OCI-M1 (cell line): Measurements from ENCODE around the gene DIABLO.
A peak's percentile ranks its signal among the peaks of the same experiment; 100 is the strongest.
"Not testable (repeated sequence)": the region's sequence is repeated elsewhere in the genome, so short reads cannot be mapped to it uniquely, and the experiment has no call there.

Experiments
- DNase-seq: peaks from one replicate; lab custom pipeline; 2025; lab: John Stamatoyannopoulos, UW

The DIABLO gene

DNA sequence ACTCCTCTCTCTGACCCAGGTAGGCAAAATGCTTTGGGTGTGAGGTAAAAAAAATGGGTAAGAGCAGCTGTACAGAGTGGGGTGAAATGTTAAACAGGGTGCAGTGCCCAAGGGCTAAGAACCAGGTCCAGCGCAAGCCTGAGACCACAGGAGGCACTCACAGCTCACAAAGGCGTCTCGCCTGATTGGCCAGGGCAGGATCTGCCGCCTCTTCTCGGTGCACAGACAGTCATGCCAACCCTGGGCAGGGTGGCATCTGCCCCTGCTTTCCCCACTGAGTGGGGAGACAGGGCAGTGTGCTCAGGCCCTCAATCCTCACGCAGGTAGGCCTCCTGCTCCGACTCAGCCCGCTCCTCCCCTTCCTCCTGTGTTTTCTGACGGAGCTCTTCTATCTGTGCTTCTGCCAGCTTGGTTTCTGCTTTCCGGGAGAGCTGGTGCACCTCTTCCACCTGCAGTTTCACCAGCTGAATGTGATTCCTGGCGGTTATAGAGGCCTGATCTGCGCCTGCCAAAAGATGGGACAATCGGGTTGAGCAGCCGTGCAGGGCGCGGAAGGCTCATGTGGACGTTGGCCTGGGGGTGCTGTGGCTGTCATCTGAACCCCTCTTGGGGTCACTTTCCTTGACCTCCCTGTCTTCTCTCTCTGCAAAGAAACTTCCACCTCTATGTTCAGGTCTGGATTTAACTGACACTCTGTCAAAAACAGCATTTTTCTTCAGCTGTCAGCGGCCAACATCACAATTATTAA, 17.6 kb downstream of the DIABLO start:
- DNase-seq = no peak

DNA sequence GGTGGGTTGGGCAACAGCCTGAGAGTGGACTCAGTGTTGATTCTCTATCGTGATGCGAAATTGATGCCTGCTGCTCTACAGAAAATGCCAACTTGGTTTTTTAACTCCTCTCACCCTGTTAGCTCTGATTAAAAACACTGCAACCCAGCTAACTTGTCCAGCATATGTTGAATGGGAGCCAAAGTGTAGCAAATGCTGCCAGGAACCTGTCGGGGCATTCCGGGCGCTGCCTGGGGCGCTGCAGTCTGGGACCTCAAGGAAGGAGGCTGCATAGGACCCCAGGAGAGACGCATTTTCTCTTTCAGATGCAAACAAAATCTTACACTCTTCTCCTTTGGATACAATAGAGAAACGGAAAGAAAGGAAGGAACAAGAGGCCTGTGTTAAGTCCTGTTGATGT, 18.5 kb downstream of the DIABLO start:
- DNase-seq = no peak

DNA sequence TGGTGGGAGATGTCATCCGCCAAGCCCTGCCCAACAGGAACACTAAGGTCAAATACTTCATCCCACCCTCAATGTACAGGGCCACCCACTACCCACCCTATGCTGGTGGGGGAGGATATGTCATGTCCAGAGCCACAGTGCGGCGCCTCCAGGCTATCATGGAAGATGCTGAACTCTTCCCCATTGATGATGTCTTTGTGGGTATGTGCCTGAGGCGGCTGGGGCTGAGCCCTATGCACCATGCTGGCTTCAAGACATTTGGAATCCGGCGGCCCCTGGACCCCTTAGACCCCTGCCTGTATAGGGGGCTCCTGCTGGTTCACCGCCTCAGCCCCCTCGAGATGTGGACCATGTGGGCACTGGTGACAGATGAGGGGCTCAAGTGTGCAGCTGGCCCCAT, 18.9 kb downstream of the DIABLO start:
- DNase-seq = no peak

DNA sequence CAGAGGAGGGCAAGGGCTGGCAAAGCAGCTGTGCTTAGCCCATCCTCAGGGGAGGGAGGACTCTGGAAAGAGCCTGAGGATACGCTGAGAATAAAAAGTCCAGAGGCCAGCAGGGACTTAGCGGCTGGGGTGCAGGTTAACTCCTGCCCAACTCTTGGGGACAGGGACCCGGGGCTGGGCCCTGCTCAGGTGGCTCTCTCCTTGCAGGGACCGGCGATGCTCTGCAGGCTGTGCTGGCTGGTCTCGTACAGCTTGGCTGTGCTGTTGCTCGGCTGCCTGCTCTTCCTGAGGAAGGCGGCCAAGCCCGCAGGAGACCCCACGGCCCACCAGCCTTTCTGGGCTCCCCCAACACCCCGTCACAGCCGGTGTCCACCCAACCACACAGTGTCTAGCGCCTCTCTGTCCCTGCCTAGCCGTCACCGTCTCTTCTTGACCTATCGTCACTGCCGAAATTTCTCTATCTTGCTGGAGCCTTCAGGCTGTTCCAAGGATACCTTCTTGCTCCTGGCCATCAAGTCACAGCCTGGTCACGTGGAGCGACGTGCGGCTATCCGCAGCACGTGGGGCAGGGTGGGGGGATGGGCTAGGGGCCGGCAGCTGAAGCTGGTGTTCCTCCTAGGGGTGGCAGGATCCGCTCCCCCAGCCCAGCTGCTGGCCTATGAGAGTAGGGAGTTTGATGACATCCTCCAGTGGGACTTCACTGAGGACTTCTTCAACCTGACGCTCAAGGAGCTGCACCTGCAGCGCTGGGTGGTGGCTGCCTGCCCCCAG, 19.6 kb downstream of the DIABLO start:
- no peak for DNase-seq

DNA sequence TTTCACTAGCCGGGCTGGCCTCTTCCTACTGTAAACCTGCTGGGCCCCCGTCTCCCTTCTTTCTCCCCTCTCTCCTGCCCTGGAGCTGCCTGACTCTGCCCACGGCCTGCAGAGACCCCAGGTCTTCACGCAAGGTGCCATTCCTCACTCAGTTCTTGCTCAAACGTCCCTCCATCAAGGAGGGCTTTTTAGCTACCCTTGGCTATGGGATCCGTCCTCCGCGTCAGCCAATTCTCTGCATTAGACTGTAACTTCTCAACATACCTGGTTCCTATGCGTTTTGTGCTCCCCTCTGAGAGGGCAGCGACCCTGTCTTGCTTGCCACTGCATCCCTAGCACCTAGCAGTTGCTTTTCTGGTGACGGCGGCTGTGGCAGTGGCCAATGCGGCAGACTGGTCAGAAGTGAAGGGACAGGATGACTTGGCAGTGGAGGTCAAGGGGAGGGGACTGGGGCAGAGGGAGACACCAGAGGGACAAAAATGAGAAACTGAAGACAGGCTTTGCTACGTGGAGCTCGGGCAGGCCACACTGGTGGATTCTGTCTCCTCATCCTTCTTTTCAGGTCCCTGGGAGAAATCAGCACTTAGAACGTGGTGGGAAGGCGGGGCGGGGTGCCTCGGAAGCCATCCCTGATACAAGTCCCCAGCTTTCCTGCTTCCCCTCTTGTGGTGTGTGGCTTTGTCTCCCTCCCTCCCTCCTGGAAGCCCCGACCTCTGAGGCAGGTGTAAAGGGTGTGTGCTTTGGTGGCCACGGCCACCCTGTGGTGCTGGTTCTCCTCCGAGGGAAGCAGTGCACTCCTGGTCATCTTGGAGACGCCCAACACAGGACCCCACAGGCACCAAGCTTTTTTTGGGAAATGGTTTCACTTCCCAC, 20.6 kb downstream of the DIABLO start:
- DNase-seq = no peak

DNA sequence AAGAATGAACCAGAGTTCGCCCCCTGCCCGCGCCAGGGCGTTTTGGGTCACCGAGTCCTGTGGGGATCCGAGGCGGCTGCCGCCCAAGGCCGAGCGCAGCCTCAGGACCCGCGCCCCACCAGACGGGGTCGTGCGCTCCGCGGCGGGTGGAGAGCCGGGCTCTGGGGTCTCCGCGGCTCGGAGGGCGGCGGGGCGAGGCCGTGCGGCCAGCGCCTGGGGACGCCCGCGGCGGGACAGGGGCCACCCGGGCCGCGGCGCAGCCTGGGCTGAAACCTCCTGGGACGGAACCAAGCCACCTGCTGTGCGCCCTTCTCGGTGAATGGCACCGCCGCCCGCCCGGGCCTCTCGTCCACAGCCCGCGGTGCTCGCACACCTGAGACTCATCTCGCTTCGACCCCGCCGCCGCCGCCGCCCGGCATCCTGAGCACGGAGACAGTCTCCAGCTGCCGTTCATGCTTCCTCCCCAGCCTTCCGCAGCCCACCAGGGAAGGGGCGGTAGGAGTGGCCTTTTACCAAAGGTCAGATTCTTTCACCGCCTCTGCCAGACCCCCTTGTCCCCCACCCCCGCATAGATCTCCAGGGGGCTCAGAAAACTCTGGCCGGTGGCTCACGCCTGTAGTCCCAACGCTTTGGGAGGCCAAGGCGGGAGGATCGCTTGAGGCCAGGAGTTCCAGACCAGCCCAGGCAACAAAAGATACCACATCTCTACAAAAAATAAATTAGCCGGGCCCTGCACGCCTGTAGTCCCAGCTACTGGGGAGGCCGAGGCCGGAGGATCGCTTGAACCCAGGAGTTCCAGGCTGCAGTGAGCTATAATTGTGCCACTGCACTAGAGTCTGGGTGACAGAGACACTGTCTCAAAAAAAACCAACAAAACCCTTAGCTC, 21.4 kb downstream of the DIABLO start:
- DNase-seq = no peak

DNA sequence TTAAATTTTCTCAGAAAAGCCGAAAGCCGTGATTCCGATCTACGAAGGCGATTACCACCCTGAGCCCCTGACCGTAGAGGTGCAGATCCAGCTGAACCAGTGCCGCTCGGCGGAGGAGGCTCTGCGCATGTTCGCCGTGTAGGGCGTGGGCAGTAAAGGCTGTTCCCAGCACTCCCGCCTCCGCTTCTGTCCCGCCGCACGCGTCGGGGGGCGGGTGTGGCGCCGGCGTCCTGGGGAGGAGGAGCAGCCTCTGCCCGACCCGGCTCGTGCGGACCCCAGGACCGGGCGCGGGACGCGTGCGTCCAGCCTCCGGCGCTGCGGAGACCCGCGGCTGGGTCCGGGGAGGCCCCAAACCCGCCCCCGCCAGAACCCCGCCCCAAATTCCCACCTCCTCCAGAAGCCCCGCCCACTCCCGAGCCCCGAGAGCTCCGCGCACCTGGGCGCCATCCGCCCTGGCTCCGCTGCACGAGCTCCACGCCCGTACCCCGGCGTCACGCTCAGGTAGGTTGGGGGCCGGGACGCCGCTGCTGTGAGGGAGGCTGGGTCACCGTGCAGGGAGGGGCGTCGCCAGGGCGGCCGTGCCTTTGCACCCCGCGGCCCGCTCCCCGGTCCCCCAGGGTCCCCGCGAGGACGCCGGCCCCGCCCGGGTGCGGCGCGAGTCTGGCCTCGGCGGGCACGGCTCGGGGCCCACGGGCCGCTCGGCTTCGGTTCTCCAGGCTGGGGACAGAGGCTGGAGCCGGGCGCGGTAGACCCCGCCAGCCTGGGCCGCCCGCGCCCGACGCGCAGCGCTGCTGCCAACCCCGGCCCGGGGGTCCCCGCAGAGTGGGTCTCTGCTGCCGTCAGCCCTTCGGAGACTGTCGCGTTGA, 22.3 kb downstream of the DIABLO start, which contains the start of gene B3GNT4:
TSS of gene B3GNT4 (plus strand) at position 409 of the 866 bp plus-strand sequence. CDS start 910 bp downstream, outside the sequence.
- no peak for DNase-seq

DNA sequence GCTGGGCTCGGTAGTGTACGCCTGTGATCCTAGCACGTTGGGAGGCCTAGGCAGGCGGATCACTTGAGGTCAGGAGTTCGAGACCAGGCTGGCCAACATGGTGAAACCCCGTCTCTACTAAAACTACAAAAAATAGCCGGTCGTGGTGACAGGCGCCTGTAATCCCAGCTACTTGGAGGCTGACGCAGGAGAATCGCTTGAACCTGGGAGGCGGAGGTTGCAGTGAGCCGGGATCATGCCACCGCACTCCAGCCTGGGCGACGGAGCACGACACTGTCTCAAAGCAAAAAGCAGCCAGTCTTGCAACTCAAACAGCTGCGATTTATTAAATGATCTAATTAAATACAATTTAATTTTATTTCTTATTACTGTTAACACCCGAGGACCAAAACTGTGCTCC, 23.0 kb downstream of the DIABLO start:
- not testable (repeated sequence) for DNase-seq

DNA sequence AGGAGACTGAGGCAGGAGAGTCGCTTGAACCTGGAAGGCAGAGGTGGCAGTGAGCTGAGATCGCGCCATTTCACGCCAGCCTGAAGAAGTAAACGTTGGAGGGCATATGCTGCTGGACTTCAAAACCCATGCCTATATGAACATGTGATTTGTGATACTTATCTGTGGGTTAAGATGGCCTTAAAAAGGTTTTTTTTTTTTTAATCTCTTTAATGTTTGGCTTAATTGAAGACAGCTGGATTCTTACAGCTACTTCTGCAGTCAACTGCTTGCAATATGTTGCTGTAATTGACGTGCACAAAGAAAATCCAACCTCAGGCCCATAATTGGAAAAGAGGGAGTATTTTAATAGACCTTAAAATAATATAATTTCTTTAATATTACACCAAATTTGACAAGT, 23.8 kb downstream of the DIABLO start:
- no peak for DNase-seq

DNA sequence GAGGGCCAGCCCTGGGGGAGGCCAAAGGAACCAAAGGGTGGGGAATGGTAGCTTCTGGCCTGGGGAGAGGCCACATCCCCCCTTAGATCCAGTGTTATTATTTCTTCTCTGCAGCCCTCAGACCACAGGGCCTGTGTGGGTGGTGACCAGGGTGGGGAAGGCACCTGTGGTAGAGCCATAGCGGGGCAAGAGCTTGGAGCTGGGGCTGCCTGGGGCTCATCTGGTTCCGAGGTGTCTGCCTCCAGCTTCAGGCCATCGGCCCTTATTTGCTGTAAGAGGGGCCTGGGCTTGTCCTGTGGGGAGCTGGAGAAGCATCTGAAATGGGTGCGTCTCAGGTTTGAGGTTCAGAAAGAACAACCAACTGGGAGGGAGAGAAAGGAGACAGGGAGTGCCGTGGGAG, 24.5 kb downstream of the DIABLO start:
- no peak for DNase-seq

DNA sequence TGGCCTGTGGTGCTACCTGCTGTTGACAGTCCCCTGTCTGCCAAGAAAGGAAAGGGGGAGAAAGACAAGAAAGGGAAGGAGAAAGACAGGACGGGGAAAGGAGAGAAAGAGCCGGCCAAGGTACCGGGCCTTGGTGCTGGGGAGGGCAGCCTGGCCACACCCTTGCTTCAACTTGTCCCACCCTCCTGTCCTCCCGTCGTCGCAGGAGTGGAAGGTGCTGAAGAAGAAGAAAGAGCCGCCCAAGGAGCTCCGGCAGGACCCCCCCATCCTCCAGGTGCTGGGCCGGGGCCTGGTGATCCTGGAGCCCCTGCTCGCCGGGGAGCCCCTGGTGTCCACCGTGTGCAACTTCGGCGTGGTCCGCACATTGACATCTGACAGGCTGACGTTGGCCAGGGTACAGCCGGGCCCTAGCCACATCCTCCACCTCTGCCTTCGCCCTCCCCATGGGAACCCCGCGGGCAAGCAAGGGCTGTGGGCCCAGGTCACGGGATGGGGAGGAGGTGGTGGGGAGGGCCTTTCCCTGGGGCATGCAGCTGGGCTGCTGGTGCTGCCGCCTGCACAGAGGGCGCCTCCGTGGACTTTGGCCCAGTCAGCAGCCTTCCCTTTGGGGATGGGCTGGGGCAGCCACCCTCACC, 25.2 kb downstream of the DIABLO start:
- DNase-seq = no peak

DNA sequence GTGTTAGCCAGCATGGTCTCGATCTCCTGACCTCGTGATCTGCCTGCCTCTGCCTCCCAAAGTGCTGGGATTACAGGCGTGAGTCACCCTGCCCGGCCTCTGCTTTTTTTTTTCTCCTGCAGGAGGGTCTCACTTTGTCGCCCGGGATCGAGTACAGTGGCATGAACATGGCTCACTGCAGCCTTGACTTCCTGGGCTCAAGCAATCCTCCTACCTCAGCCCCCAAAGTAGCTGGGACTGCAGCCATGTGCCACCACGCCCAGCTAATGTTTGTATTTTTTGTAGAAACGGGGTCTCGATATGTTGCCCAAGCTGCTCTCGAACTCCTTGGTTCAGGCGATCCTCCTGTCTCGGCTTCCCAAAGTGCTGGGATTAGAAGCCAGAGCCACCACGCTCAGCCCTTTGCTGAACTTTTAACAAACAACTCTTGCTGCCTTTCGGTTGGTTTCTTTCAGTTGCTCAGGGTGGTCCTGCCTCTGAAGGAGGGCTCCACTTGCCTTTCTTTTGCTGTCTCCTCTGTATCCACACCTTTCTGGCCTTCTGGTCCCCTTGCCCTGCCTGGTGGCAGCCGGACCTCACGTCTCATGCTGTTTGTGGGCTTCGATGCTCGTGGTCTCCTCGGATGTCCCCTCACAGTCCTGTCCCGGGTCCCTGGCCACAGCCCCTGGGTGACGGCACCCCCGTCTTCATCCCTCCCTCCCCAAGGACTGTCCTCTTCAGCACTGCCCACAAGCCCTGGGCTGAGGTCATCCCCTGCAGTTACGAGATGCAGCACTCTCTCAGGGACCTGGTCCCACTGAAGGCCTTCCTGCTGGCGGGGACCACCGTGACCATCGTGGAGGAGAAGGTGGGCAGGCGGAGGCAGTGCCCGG, 26.1 kb downstream of the DIABLO start:
- DNase-seq = no peak

DNA sequence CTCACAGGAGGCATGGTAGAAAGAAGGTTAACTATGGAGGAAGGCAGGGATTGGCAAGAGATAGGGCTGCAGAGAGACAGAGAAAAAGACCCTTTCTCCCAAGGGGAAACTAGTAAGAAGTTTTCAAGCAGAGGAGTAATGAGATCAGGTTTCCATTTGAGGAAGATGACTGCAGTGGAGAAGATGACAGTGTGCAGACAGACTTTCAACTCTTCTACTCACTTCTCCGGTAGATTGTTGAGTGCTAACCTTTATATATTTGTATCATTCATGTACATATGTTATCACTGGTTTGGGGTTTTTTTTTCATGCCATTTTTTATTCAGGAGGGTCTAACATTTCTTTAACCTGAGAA, 28.3 kb downstream of the DIABLO start:
- DNase-seq = no peak

DNA sequence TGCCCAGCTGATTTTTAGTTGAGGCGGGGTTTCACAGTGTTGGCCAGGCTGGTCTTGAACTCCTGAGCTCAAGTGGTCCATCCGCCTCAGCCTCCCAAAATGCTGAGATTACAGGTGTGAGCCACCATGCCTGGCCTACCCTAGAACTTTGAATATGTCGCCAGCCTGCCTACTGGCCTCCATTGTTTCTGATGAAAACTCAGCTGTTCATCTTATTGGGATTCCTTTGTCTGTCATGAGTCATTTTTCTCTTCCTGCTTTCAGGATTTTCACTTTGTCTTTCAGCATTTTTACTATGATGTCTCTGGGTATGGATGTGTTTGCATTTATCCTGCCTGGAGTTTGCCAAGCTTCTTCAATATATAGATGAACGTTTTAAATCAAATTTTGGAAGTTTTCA, 30.4 kb downstream of the DIABLO start:
- DNase-seq = no peak

DNA sequence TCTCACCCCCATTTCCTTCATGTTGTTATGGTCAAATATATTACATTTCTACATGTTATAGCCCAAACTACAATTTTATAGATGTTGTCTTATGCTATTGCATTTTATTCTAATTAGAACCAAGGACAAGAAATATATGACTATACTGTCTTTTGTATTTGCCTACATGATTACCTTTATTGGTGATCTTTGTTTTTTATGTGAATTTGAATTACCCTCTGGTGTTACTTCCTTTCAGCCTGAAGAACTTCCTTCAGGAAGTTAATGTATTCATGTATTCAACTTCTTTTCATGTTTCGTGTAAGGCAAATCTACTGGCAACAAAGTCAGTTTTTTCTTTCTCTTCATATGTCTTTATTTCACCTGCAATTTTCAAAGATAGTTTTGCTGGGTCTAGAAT, 31.0 kb downstream of the DIABLO start:
- DNase-seq = no peak

DNA sequence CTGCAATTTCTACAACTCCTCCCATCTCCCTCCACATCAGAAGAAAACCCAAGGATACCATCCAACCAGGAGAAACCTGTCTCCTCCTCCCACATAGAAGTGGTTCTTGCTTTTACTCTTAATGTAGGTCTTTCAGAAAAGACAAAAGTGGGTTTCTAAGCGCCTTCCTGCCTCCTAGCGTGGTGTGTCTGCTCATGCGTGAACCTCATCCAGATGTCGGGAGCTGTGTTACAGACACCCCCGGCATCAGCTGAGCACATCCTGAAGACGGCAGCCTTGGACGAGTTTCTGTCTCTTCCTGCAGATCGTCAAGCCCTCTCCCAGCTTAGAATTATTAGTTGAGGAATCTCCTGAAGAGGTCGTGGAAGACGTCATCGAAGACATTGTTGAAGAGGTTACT, 33.4 kb downstream of the DIABLO start:
- DNase-seq = no peak

DNA sequence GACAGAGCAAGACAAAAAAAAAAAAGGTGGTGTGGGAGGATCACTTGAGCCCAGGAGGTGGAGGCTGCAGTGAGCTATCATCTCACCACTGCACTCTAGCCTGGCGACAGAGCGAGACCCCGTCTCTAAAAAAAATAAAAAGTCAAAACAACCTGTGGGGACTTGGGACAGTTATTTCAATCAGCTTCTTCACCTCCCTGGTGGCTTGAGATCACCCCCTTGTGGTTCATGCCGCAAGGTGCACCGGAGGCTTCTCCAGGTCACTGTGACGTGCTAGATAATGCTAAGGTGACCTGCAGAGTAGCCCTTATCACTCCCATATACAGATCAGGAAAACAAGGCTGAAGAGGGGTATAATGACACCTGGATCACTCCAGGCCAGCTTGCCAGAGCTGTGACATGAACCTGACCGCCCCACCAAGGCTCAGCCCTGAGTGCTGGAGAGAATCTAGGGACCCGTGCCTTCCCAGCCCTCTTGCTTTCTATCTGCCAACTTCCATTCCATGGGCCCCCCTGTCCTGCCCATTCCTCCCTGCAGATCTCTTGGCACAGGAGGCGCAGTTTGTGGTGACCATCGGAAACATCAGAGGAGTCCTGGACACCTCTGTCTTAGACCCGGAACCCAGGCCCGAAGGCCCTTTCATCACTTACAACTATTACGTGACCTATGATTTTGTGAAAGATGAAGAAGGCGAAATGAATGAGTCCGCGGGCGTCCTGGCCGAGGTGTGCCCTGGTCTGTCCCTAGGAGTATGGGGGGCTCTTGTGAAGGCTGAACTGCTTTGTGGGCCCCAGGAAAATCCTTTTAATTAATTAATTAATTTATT, 34.8 kb downstream of the DIABLO start:
- DNase-seq = peak; percentile 86
